ENCODE results near the gene SESTD1. TPM values are rescaled to one million over a fixed set of nuclear protein-coding genes. Genes with fewer than 3 reads are reported as not detected.

Gene SESTD1
- total RNA-seq, 1 donor from 2014 or later: 9.6 TPM

GRCh38 chr2:179243046-179243445 lies 21.6 kb downstream of the SESTD1 start:
- intact Hi-C loops (cut with micrococcal nuclease): no loop called here
- peaks cover 5% of the 10 kb centered on the region for H3K9me3 Mint-ChIP-seq
- peaks cover 2% of the 10 kb centered on the region for H3K27me3 Mint-ChIP-seq (ENCODE audit: insufficient read depth)
- no peak for DNase-seq (ENCODE audit: low spot score)
- H3K4me3 Mint-ChIP-seq: no peak overlapping the region
- no peak overlapping the region for H3K27ac Mint-ChIP-seq
- H3K36me3 Mint-ChIP-seq (ENCODE audit: low read depth): peaks cover 16% of the 10 kb centered on the region
- peaks cover 48% of the 10 kb centered on the region for H3K4me1 Mint-ChIP-seq (ENCODE audit: low read depth)

GRCh38 chr2:179240481-179241451 lies 23.9 kb downstream of the SESTD1 start:
- Mint-ChIP-seq H3K4me1 (ENCODE audit: low read depth) (peaks cover 50% of the 10 kb centered on the region), H3K36me3 (ENCODE audit: low read depth) (peaks cover 12% of the 10 kb centered on the region), H3K9me3 (no peaks in the 10 kb centered on the region), H3K4me3 (no peak overlapping the region), H3K27me3 (ENCODE audit: insufficient read depth) (peaks cover 2% of the 10 kb centered on the region), H3K27ac (peak overlapping the region; percentile 73)
- no peak for DNase-seq (ENCODE audit: low spot score)
- intact Hi-C loops (cut with micrococcal nuclease): no loop called here

DNA sequence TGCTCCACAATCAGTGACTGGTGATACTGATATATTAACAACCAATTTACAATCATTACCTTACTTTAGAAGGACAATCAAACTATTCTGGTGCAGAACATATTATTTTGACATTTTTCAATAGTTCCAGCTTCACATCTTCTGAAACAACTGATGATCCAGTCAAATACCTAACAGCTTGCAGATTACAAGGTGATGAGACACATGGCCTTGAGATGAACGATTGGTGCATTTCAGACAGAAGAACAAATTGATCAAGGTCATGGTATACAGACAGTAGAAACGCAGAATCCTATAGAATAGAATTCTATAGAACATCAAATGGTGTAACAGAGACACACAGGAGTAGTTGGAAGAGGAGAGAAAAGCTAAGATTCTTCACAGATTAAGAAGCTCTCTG lies 24.8 kb downstream of the SESTD1 start:
- H3K4me1 Mint-ChIP-seq (ENCODE audit: low read depth): peaks cover 58% of the 10 kb centered on the region
- no peak overlapping the region for H3K4me3 Mint-ChIP-seq
- H3K27ac Mint-ChIP-seq: peak overlapping the region; percentile 73
- no peaks in the 10 kb centered on the region for H3K9me3 Mint-ChIP-seq
- H3K27me3 Mint-ChIP-seq (ENCODE audit: insufficient read depth): peaks cover 2% of the 10 kb centered on the region
- H3K36me3 Mint-ChIP-seq (ENCODE audit: low read depth): peaks cover 12% of the 10 kb centered on the region
- DNase-seq (ENCODE audit: low spot score): no peak
- intact Hi-C loops (cut with micrococcal nuclease): loop anchor here (1.0 to 5.0 kb wide), 3 partner anchors 10 to 208 kb away; partner anchors contain the start of gene SESTD1

DNA sequence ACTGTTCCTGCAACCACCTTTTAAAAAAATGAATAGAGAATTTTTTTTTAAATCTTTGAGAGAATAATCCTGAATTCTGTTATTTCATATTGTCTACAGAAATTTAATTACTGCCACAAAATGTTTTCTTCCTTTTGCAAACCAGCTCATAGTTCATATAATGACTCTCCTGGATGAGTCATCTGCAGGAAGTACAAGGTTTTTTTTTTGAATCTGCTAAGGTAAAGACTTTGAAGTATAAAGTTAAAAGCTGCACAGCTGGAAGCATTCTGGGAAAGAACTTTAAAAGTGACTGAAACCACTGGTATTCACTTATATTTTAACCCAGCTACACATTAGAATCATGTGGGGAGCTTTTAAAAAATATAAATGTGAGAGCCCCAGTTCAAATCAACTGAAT lies 25.4 kb downstream of the SESTD1 start:
- Mint-ChIP-seq H3K4me1 (ENCODE audit: low read depth) (peaks cover 64% of the 10 kb centered on the region), H3K27ac (no peak overlapping the region), H3K9me3 (no peaks in the 10 kb centered on the region), H3K27me3 (ENCODE audit: insufficient read depth) (peaks cover 2% of the 10 kb centered on the region), H3K36me3 (ENCODE audit: low read depth) (peaks cover 12% of the 10 kb centered on the region), H3K4me3 (no peak overlapping the region)
- intact Hi-C loops (cut with micrococcal nuclease): loop anchor here (1.0 to 5.0 kb wide), 3 partner anchors 11 to 207 kb away; partner anchors contain the start of gene SESTD1
- DNase-seq (ENCODE audit: low spot score): no peak

DNA sequence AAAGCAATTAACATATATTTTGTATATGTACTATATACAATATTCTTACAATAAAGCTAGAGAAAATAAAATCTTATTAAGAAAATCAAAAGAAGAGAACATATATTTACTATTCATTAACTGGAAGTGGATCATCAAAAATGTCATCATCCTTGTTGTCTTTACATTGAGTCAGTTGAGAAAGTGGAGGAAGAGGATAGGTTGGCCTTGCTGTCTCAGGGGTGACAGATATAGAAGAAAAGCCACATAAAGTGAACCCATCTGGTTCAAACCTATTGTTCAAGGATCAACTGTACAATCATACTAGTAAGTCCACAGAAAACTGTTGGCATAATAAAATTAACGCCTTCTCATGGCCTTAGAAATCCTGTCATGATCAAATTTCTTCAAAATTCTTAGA lies 26.6 kb downstream of the SESTD1 start:
- DNase-seq (ENCODE audit: low spot score): no peak
- intact Hi-C loops (cut with micrococcal nuclease): loop anchor here (5.0 kb wide), 1 partner anchor 206 kb away; no protein-coding TSS in a partner anchor
- peaks cover 2% of the 10 kb centered on the region for H3K27me3 Mint-ChIP-seq (ENCODE audit: insufficient read depth)
- peaks cover 65% of the 10 kb centered on the region for H3K4me1 Mint-ChIP-seq (ENCODE audit: low read depth)
- no peak overlapping the region for H3K4me3 Mint-ChIP-seq
- no peaks in the 10 kb centered on the region for H3K9me3 Mint-ChIP-seq
- peaks cover 9% of the 10 kb centered on the region for H3K36me3 Mint-ChIP-seq (ENCODE audit: low read depth)
- no peak overlapping the region for H3K27ac Mint-ChIP-seq

GRCh38 chr2:179237209-179237946 lies 27.3 kb downstream of the SESTD1 start:
- intact Hi-C loops (cut with micrococcal nuclease): loop anchor here (5.0 kb wide), 1 partner anchor 205 kb away; no protein-coding TSS in a partner anchor
- Mint-ChIP-seq H3K9me3 (no peaks in the 10 kb centered on the region), H3K4me3 (no peak overlapping the region), H3K36me3 (ENCODE audit: low read depth) (peaks cover 12% of the 10 kb centered on the region), H3K4me1 (ENCODE audit: low read depth) (peaks cover 70% of the 10 kb centered on the region), H3K27me3 (ENCODE audit: insufficient read depth) (peaks cover 2% of the 10 kb centered on the region), H3K27ac (no peak overlapping the region)
- DNase-seq (ENCODE audit: low spot score): no peak

GRCh38 chr2:179235463-179236108 lies 29.0 kb downstream of the SESTD1 start:
- Mint-ChIP-seq H3K36me3 (ENCODE audit: low read depth) (peaks cover 5% of the 10 kb centered on the region), H3K27ac (no peak overlapping the region), H3K4me3 (no peak overlapping the region), H3K27me3 (ENCODE audit: insufficient read depth) (no peaks in the 10 kb centered on the region), H3K9me3 (no peaks in the 10 kb centered on the region), H3K4me1 (ENCODE audit: low read depth) (peaks cover 58% of the 10 kb centered on the region)
- DNase-seq (ENCODE audit: low spot score): no peak
- intact Hi-C loops (cut with micrococcal nuclease): loop anchor here (5.0 kb wide), 1 partner anchor 203 kb away; no protein-coding TSS in a partner anchor

GRCh38 chr2:179234658-179235240 lies 29.9 kb downstream of the SESTD1 start:
- H3K27me3 Mint-ChIP-seq (ENCODE audit: insufficient read depth): peaks cover 2% of the 10 kb centered on the region
- no peak overlapping the region for H3K27ac Mint-ChIP-seq
- H3K9me3 Mint-ChIP-seq: no peaks in the 10 kb centered on the region
- intact Hi-C loops (cut with micrococcal nuclease): loop anchor here (5.0 kb wide), 1 partner anchor 202 kb away; no protein-coding TSS in a partner anchor
- H3K36me3 Mint-ChIP-seq (ENCODE audit: low read depth): peaks cover 3% of the 10 kb centered on the region
- DNase-seq (ENCODE audit: low spot score): no peak
- no peak overlapping the region for H3K4me3 Mint-ChIP-seq
- H3K4me1 Mint-ChIP-seq (ENCODE audit: low read depth): peaks cover 50% of the 10 kb centered on the region

GRCh38 chr2:179233626-179234430 lies 30.8 kb downstream of the SESTD1 start:
- DNase-seq (ENCODE audit: low spot score): no peak
- no peak overlapping the region for H3K4me3 Mint-ChIP-seq
- H3K4me1 Mint-ChIP-seq (ENCODE audit: low read depth): peaks cover 41% of the 10 kb centered on the region
- peaks cover 4% of the 10 kb centered on the region for H3K36me3 Mint-ChIP-seq (ENCODE audit: low read depth)
- peaks cover 2% of the 10 kb centered on the region for H3K27me3 Mint-ChIP-seq (ENCODE audit: insufficient read depth)
- intact Hi-C loops (cut with micrococcal nuclease): no loop called here
- no peaks in the 10 kb centered on the region for H3K9me3 Mint-ChIP-seq
- H3K27ac Mint-ChIP-seq: no peak overlapping the region

DNA sequence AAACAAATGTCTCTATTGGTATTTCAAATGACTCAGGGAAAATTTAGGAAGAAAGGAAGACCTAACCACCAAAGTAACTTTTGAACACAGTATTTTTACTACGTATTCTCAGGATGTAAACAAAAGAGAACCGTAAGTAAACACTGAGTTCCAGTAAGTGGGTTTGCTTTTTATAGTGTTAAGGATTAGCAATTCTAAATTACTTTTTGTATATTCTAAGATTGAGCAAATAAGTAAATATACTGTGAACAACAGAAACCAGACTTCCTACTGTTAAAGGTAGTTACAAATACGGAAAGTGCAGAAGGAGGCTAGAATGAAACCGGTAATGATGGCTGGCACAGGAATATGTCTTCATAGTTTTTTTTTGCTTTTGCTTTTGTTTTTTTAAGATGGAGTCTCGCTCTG lies 31.5 kb downstream of the SESTD1 start:
- H3K36me3 Mint-ChIP-seq (ENCODE audit: low read depth): peaks cover 4% of the 10 kb centered on the region
- no peaks in the 10 kb centered on the region for H3K9me3 Mint-ChIP-seq
- intact Hi-C loops (cut with micrococcal nuclease): no loop called here
- no peak for DNase-seq (ENCODE audit: low spot score)
- H3K27ac Mint-ChIP-seq: no peak overlapping the region
- peaks cover 33% of the 10 kb centered on the region for H3K4me1 Mint-ChIP-seq (ENCODE audit: low read depth)
- no peak overlapping the region for H3K4me3 Mint-ChIP-seq
- H3K27me3 Mint-ChIP-seq (ENCODE audit: insufficient read depth): peaks cover 2% of the 10 kb centered on the region

DNA sequence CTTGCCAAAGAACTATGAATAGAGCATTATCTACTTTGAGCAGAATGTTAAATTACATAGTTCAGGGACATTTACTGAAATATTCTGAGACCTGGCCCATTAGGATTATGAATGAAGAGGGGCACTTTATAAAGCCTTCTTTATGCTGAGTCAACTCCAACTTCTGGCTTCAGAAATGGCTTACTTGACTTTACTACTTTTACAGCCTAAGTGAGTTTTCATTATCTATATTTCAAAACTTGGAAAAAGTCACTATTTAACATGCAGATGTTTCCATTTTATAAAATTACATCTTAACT lies 37.7 kb downstream of the SESTD1 start:
- Mint-ChIP-seq H3K4me3 (no peak overlapping the region), H3K27me3 (ENCODE audit: insufficient read depth) (peaks cover 2% of the 10 kb centered on the region), H3K9me3 (no peaks in the 10 kb centered on the region), H3K27ac (no peak overlapping the region), H3K4me1 (ENCODE audit: low read depth) (no peaks in the 10 kb centered on the region), H3K36me3 (ENCODE audit: low read depth) (peaks cover 1% of the 10 kb centered on the region)
- intact Hi-C loops (cut with micrococcal nuclease): no loop called here
- DNase-seq (ENCODE audit: low spot score): no peak
